Measurements from ENCODE around the gene CLNK. TPM values are rescaled to one million over a fixed set of nuclear protein-coding genes. Genes with fewer than 3 reads are reported as not detected.

The CLNK gene
- total RNA-seq, 1 donor from 2014 or later = not detected

DNA sequence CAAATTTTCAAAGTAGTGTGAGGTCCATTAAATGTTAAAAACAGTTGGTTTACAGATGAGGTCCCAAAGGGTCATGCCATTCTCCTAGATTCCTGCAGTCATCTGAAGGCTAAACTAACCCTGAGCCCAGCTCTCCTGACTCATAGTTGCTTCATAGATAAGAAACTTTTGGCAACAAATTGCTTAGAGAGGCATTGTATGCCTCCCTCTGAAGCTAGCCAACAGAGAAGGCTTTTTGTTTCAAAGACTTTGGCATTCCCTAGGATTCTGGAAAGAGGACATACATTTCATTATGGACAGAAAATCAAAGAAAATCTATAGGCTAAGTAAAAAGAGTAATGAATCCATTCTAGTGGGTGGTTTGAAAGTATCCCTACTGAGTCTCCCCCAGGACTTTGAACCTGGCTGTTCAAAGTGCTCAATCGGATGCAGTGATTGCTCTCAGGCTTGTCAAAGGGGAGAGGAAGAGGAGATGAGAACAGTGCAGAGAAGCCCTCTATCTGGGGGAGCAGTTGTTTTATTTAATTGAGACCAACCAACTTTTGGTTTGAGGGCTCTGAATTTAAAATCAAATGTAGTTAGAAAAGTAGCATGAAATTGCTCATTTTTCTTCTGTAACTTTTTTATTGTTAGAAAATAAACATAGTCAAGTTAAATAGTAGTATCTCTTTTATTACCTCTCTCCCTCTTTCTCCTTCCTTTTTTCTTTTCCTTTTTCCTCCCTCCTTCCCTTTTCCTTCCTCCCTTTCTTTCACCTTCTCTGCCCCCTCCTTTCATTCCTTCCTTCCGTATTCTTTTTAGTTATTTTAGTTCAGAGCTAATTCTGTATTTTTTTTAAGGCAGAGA is 155.1 kb downstream of the CLNK start:
- peaks cover 0 to 4% of the 10 kb centered on the region in 2 donors for H3K4me1 ChIP-seq
- H3K4me3 ChIP-seq = no peak overlapping the region
- TF ChIP-seq CTCF (IDR thresholded peaks at IDR 0.05) = no peak
- H3K36me3 ChIP-seq = no peaks in the 10 kb centered on the region
- H3K27me3 ChIP-seq = no peaks in the 10 kb centered on the region
- peak overlapping the region in 1 of 2 donors; percentile 27 for H3K27ac ChIP-seq
- no peak for DNase-seq (ENCODE audit: low spot score in 2 of 2)
- no peaks in the 10 kb centered on the region for H3K9me3 ChIP-seq
- intact Hi-C loops (cut with DNase I) = no loop called here

GRCh38 chr4:10527438-10527837 is 157.1 kb downstream of the CLNK start:
- Histone ChIP-seq H3K4me3 (no peak overlapping the region), H3K27ac (no peak overlapping the region), H3K36me3 (no peaks in the 10 kb centered on the region), H3K9me3 (no peaks in the 10 kb centered on the region), H3K27me3 (no peaks in the 10 kb centered on the region), H3K4me1 (peaks cover 0 to 4% of the 10 kb centered on the region in 2 donors)
- DNase-seq (ENCODE audit: low spot score in 2 of 2) = no peak
- intact Hi-C loops (cut with DNase I) = no loop called here
- no peak for TF ChIP-seq CTCF (IDR thresholded peaks at IDR 0.05)

GRCh38 chr4:10526429-10527222 is 157.9 kb downstream of the CLNK start:
- Histone ChIP-seq H3K9me3 (no peaks in the 10 kb centered on the region), H3K27ac (no peak overlapping the region), H3K4me1 (peaks cover 0 to 4% of the 10 kb centered on the region in 2 donors), H3K36me3 (no peaks in the 10 kb centered on the region), H3K4me3 (no peak overlapping the region), H3K27me3 (no peaks in the 10 kb centered on the region)
- no peak for TF ChIP-seq CTCF (IDR thresholded peaks at IDR 0.05)
- DNase-seq (ENCODE audit: low spot score in 2 of 2) = no peak
- intact Hi-C loops (cut with DNase I) = no loop called here

GRCh38 chr4:10524196-10524833 is 160.3 kb downstream of the CLNK start:
- no peak overlapping the region for H3K27ac ChIP-seq
- H3K9me3 ChIP-seq = no peaks in the 10 kb centered on the region
- no peaks in the 10 kb centered on the region for H3K4me1 ChIP-seq
- no peak for DNase-seq (ENCODE audit: low spot score in 2 of 2)
- no peak overlapping the region for H3K4me3 ChIP-seq
- H3K27me3 ChIP-seq = no peaks in the 10 kb centered on the region
- H3K36me3 ChIP-seq = no peaks in the 10 kb centered on the region
- intact Hi-C loops (cut with DNase I) = no loop called here
- no peak for TF ChIP-seq CTCF (IDR thresholded peaks at IDR 0.05)

- Histone ChIP-seq H3K9me3 (no peaks in the 10 kb centered on the region), H3K4me1 (no peaks in the 10 kb centered on the region)
- DNase-seq (ENCODE audit: low spot score in 2 of 2) = no peak
Measured at GRCh38 chr4:10521424-10521823, 163.1 kb downstream of the CLNK start.

More at GRCh38 chr4:10521424-10521823, 163.1 kb downstream of the CLNK start:
- H3K4me3 ChIP-seq = no peak overlapping the region
- H3K36me3 ChIP-seq = no peaks in the 10 kb centered on the region
- intact Hi-C loops (cut with DNase I) = no loop called here
- no peak for TF ChIP-seq CTCF (IDR thresholded peaks at IDR 0.05)
- no peaks in the 10 kb centered on the region for H3K27me3 ChIP-seq
- no peak overlapping the region for H3K27ac ChIP-seq
